Measurements from ENCODE around the gene ORM2.

The ORM2 gene

DNA sequence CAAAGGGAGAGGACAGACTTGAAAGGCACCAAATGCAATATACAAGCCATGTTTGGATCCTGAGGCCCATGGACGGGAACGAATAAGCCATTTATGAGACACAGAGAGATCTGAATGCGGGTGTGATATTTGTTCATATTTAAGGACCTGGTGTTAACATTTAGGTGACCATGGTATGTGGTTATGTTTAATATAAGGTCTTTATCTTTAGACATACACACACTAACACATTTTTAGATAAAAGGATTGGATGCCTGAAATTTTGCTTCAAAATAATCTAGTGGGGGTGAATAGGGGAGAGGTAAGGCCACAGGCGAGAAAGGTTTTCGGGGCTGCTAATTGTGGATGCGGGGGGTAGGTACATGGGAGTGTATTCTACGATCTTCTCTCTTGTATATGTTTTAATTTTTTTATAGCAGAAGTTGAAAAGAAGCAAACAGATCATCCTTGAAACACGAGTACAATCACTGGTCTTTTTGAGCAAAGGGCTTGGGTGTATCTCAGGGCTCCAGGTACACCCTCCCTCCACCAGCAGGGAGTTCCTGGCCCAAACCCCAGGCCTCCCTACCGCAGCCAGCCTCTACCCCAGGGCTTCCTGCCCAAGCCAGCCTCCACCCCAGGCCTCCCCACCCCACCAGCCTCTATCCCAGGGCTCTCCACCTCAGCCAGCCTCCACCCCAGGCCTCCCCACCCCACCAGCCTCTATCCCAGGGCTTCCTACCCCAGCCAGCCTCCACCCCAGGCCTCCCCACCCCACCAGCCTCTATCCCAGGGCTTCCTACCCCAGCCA is 45.9 kb downstream of the ORM2 start:
- H3K27me3 ChIP-seq (ENCODE audit: insufficient read depth, low read depth): no peaks in the 10 kb centered on the region
- H3K36me3 ChIP-seq (ENCODE audit: insufficient read depth): peaks cover 11% of the 10 kb centered on the region; the same call in 1 of the 2 replicates
- no peak overlapping the region for H2AFZ ChIP-seq (ENCODE audit: low read depth)
- TF ChIP-seq, protein P1, sequence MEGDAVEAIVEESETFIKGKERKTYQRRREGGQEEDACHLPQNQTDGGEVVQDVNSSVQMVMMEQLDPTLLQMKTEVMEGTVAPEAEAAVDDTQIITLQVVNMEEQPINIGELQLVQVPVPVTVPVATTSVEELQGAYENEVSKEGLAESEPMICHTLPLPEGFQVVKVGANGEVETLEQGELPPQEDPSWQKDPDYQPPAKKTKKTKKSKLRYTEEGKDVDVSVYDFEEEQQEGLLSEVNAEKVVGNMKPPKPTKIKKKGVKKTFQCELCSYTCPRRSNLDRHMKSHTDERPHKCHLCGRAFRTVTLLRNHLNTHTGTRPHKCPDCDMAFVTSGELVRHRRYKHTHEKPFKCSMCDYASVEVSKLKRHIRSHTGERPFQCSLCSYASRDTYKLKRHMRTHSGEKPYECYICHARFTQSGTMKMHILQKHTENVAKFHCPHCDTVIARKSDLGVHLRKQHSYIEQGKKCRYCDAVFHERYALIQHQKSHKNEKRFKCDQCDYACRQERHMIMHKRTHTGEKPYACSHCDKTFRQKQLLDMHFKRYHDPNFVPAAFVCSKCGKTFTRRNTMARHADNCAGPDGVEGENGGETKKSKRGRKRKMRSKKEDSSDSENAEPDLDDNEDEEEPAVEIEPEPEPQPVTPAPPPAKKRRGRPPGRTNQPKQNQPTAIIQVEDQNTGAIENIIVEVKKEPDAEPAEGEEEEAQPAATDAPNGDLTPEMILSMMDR (conservative IDR thresholded peaks at IDR 0.05; ENCODE audit: low read depth, low read length): no peak
- H4K20me1 ChIP-seq (ENCODE audit: insufficient read depth): no peaks in the 10 kb centered on the region
- no peak overlapping the region for H3K9ac ChIP-seq
- peaks cover 53% of the 10 kb centered on the region for H3K4me1 ChIP-seq (ENCODE audit: low read depth, poor library complexity, severe bottlenecking)
- no peak overlapping the region for H3K27ac ChIP-seq
- H3K4me3 ChIP-seq (IDR thresholded peaks at IDR 0.05; ENCODE audit: insufficient read depth, low read depth, low read length): no peak overlapping the region
- H3K79me2 ChIP-seq (ENCODE audit: insufficient read depth, low read depth): peaks cover 36% of the 10 kb centered on the region
- H3K4me2 ChIP-seq: no peak overlapping the region

DNA sequence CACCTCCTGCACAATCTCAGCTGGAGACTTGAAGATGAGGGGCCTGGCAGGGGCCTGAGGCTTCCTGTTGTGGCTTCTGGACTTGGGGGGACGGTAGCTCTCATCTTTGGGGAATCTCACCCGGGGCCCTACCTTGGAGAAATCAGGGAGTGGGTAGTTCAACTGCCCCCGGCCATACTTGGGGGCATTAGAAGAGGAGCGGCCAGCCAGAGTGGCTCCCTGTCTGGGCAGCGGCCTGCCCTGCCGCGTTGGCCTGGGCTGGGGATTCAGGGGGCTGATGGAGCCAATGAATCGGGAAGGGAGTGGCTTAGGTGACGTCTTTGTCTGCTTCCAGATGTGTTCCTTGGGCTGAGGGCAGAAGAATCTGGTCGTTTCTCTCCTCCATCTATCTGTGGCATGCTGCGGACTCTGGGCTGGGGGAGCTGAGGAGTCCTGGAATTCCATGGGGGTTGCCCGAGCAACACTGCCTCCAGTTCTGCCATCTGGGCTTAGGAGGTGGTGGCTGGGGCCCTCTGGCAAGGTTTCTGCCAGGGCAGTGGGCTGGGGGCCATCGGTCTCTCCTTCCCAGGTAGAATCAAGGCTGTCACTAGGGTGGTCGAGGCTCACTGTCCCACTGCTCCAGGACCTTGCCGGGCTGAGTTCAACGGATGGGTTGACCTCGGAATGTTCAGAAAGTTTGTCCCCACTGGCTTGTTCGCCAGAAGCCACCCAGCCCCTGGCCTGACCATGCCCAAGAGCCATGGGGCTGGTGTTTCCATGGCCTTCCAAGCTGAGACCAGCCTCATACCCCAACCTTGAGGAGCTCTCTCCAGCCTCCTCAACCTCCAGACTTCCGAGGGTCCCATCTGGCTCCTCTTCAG is 47.1 kb downstream of the ORM2 start:
- Histone ChIP-seq H3K4me3 (IDR thresholded peaks at IDR 0.05; ENCODE audit: insufficient read depth, low read depth, low read length) (no peak overlapping the region), H3K4me2 (no peak overlapping the region), H3K36me3 (ENCODE audit: insufficient read depth) (peaks cover 7% of the 10 kb centered on the region; the same call in 1 of the 2 replicates), H3K79me2 (ENCODE audit: insufficient read depth, low read depth) (peaks cover 41% of the 10 kb centered on the region), H3K27me3 (ENCODE audit: insufficient read depth, low read depth) (no peaks in the 10 kb centered on the region), H4K20me1 (ENCODE audit: insufficient read depth) (no peaks in the 10 kb centered on the region), H3K9ac (no peak overlapping the region), H2AFZ (ENCODE audit: low read depth) (no peak overlapping the region), H3K4me1 (ENCODE audit: low read depth, poor library complexity, severe bottlenecking) (peaks cover 41% of the 10 kb centered on the region), H3K27ac (no peak overlapping the region)
- TF ChIP-seq, protein P1 (conservative IDR thresholded peaks at IDR 0.05; ENCODE audit: low read depth, low read length): no peak

DNA sequence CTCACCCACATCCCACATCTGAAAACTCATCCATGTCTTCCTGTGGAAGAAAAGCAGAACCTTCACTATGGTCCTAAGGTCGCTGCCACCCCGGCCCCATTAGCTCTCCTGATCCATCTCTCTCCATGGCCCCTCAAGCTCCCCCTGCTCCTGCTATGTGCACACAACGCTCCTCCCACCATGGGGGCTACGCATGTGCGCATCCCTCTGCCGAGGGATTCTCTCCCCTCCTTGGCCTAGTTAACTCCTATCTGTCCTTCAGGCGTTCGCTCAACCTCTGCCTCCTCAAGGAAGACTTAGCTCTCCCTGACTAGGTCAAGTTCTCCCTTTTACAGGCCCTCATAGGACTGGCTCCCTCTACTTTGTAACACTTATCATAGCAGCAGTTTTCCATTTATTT is 48.3 kb downstream of the ORM2 start:
- no peak overlapping the region for H3K9ac ChIP-seq
- no peak overlapping the region for H3K4me3 ChIP-seq (IDR thresholded peaks at IDR 0.05; ENCODE audit: insufficient read depth, low read depth, low read length)
- peaks cover 7% of the 10 kb centered on the region; the same call in 1 of the 2 replicates for H3K36me3 ChIP-seq (ENCODE audit: insufficient read depth)
- TF ChIP-seq, protein P1 (conservative IDR thresholded peaks at IDR 0.05; ENCODE audit: low read depth, low read length): no peak
- peaks cover 53% of the 10 kb centered on the region for H3K79me2 ChIP-seq (ENCODE audit: insufficient read depth, low read depth)
- H4K20me1 ChIP-seq (ENCODE audit: insufficient read depth): no peaks in the 10 kb centered on the region
- peaks cover 40% of the 10 kb centered on the region for H3K4me1 ChIP-seq (ENCODE audit: low read depth, poor library complexity, severe bottlenecking)
- H3K27ac ChIP-seq: no peak overlapping the region
- H2AFZ ChIP-seq (ENCODE audit: low read depth): no peak overlapping the region
- H3K4me2 ChIP-seq: no peak overlapping the region
- H3K27me3 ChIP-seq (ENCODE audit: insufficient read depth, low read depth): no peaks in the 10 kb centered on the region

DNA sequence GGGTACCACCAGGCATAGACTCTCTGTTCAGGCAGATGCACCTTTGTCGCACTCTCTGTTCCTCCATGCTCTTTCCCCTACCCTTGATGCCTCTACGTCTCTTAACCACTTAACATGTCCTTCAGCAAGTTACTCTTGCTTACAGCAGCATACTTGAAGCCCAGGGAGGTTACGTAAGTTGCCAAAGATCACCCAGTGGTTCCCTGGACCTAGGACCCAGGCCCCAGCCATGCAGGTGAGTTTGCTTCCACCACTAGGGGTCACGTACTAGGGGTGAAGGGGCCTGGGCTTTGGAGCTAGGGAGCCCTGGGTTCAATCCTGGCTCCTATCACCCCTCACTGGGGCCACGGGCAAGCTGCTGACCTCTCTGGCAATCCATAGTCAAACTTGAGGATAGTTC is 49.2 kb downstream of the ORM2 start:
- Histone ChIP-seq H3K9ac (no peak overlapping the region), H3K27ac (no peak overlapping the region), H3K27me3 (ENCODE audit: insufficient read depth, low read depth) (no peaks in the 10 kb centered on the region), H3K36me3 (ENCODE audit: insufficient read depth) (peaks cover 7% of the 10 kb centered on the region; the same call in 1 of the 2 replicates), H3K4me2 (no peak overlapping the region), H3K4me1 (ENCODE audit: low read depth, poor library complexity, severe bottlenecking) (peaks cover 40% of the 10 kb centered on the region), H2AFZ (ENCODE audit: low read depth) (no peak overlapping the region), H3K79me2 (ENCODE audit: insufficient read depth, low read depth) (peaks cover 62% of the 10 kb centered on the region), H3K4me3 (IDR thresholded peaks at IDR 0.05; ENCODE audit: insufficient read depth, low read depth, low read length) (no peak overlapping the region), H4K20me1 (ENCODE audit: insufficient read depth) (no peaks in the 10 kb centered on the region)
- TF ChIP-seq, protein P1 (conservative IDR thresholded peaks at IDR 0.05; ENCODE audit: low read depth, low read length): no peak
